ENCODE measurements around the gene PELI3.
"Not testable (repeated sequence)": the region's sequence is repeated elsewhere in the genome, so short reads cannot be mapped to it uniquely, and the experiment has no call there.

The PELI3 gene

GRCh38 chr11:66448523-66448922 is 18.2 kb upstream of the PELI3 start:
- DNase-seq: no peak

- no peak for DNase-seq
These were observed 16.1 kb upstream of the PELI3 start for GRCh38 chr11:66450560-66450959.

- no peak for DNase-seq
These were observed 15.0 kb upstream of the PELI3 start for GRCh38 chr11:66451663-66452062.

- DNase-seq: no peak
These were observed 12.5 kb upstream of the PELI3 start for GRCh38 chr11:66454247-66454646.

- no peak for DNase-seq
These were observed 11.9 kb upstream of the PELI3 start for GRCh38 chr11:66454828-66455227.

GRCh38 chr11:66457826-66458225 is 8.9 kb upstream of the PELI3 start:
- no peak for DNase-seq

- DNase-seq: no peak
These were observed 7.4 kb upstream of the PELI3 start for GRCh38 chr11:66459138-66459778.

GRCh38 chr11:66462010-66462409 is 4.7 kb upstream of the PELI3 start:
- DNase-seq: no peak

- DNase-seq: no peak
These were observed 3.8 kb upstream of the PELI3 start for GRCh38 chr11:66462911-66463310.

- DNase-seq: not testable (repeated sequence)
These were observed 2.6 kb upstream of the PELI3 start for GRCh38 chr11:66464116-66464515.

- no peak for DNase-seq
These were observed 1.8 kb upstream of the PELI3 start for GRCh38 chr11:66464916-66465315.

GRCh38 chr11:66465373-66466224 is 1.1 kb upstream of the PELI3 start:
- DNase-seq: no peak

- no peak for DNase-seq
These were observed 442 bp downstream of the PELI3 start for GRCh38 chr11:66467034-66467659.

- no peak for DNase-seq
These were observed 1.1 kb downstream of the PELI3 start for GRCh38 chr11:66467756-66468155.

- DNase-seq: no peak
These were observed 2.0 kb downstream of the PELI3 start for GRCh38 chr11:66468691-66469090.

- DNase-seq: no peak
These were observed 2.7 kb downstream of the PELI3 start for GRCh38 chr11:66469441-66469840.

GRCh38 chr11:66470015-66470414 is 3.3 kb downstream of the PELI3 start:
- no peak for DNase-seq

- DNase-seq: no peak
These were observed 4.4 kb downstream of the PELI3 start for GRCh38 chr11:66471142-66471541.

- DNase-seq: no peak
These were observed 5.3 kb downstream of the PELI3 start for GRCh38 chr11:66472054-66472453.

- no peak for DNase-seq
These were observed 6.5 kb downstream of the PELI3 start for GRCh38 chr11:66473167-66473566.

- no peak for DNase-seq
These were observed 7.2 kb downstream of the PELI3 start for GRCh38 chr11:66473608-66474515.

GRCh38 chr11:66475349-66476172 is 8.9 kb downstream of the PELI3 start:
- DNase-seq: no peak
